ENCODE measurements around the gene PPP2R5D.
A peak's percentile ranks its signal among the peaks of the same experiment; 100 is the strongest.
"Not testable (repeated sequence)": the region's sequence is repeated elsewhere in the genome, so short reads cannot be mapped to it uniquely, and the experiment has no call there.

PPP2R5D gene

GRCh38 chr6:42996513-42996912, 12.1 kb downstream of the PPP2R5D start:
- no peak for DNase-seq (ENCODE audit: low spot score)

DNA sequence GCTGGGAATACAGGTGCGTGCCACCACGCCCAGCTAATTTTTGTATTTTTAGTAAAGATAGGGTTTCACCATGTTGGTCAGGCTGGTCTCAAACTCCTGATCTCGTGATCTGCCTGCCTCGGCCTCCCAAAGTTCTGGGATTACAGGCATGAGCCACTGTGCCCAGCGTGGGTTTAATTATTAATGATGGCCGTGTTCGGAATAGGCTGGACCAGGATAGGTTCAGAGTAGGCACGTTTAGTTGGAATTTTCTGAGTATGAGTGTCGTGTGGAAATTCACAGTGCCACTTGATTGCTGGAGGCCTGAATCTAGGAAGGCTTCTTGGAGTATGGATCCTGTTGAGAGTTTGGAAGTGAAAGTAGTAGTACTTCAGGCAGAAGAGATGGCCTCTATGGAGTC, 13.8 kb downstream of the PPP2R5D start:
- not testable (repeated sequence) for DNase-seq (ENCODE audit: low spot score)

- no peak for DNase-seq (ENCODE audit: low spot score)
Observed at GRCh38 chr6:43001843-43002242, 17.5 kb downstream of the PPP2R5D start.

DNA sequence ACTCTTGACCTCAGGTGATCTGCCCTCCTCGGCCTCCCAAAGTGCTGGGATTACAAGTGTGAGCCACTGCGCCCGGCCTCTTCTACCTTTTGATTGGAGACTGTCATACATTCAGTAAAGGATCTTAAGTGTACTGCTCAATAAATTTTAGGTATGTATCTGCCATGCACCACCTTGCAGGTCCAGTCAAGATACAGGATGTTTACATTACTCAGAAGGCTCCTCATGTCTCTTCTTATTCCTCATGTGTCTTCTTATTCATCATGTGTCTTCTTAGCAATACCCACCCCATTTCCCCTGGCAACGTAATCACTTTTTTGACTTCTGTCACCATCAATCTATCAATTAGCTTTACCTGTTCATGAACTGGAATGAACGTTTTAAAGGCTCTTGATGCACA, 21.5 kb downstream of the PPP2R5D start:
- no peak for DNase-seq (ENCODE audit: low spot score)

- DNase-seq (ENCODE audit: low spot score): no peak
Observed at GRCh38 chr6:43006251-43006650, 21.9 kb downstream of the PPP2R5D start.

DNA sequence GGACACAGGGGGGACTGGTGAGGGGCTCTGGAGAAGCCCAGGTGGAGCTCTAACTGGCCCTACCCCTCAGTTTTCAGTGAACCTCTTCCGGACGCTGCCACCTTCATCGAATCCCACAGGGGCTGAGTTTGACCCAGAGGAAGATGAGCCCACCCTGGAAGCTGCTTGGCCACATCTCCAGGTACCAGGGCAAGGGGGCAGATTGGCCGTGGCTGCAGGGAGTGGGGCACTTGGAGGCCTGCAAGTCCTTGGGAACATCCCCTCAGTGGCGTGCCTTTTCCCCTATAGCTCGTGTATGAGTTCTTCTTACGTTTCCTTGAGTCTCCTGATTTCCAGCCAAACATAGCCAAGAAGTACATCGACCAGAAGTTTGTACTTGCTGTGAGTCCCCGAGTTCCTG, 22.8 kb downstream of the PPP2R5D start:
- no peak for DNase-seq (ENCODE audit: low spot score)

- peak; percentile 28 for DNase-seq (ENCODE audit: low spot score)
Observed at GRCh38 chr6:43009124-43009523, 24.8 kb downstream of the PPP2R5D start.

DNA sequence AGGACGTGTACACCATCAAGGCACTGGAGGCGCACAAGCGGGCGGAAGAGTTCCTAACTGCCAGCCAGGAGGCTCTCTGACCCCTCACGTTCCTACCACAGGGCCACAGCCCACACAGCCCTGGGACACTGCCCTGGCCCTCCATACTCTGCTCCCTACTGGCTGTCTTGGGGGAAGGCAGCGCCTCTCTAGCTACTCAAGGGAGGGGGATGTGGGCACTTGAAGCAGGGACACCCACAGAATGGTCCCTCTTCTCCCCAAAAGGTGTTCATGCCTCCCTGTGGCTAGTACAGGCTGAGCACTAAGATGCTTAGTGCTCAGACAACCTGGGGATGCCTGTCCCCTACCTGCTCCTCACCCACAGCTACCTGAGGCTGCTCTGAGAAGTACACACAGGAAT, 26.8 kb downstream of the PPP2R5D start:
- no peak for DNase-seq (ENCODE audit: low spot score)

DNA sequence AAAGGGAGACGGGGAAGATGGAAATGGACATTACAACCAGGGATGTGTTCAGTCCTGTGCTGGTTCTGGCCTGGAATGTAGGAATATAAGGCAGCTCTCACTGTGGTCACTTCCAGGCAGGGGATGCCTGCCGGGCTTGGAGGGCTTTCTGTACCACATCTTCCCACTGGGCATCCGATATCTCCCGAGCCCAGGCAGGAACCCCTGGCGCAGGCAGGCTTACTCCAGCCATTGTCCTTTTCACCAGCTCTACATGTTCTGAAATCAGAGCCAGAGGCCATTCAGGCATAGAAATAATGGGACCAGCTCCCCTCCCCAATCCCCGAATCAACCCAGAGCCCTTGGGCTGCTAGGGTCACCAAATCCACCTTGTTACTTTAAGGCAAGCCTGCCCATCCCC, 28.0 kb downstream of the PPP2R5D start:
- DNase-seq (ENCODE audit: low spot score): no peak

GRCh38 chr6:43013097-43013842, 28.9 kb downstream of the PPP2R5D start:
- no peak for DNase-seq (ENCODE audit: low spot score)

- peak; percentile 98 for DNase-seq (ENCODE audit: low spot score)
Observed at GRCh38 chr6:43013843-43014433, 29.6 kb downstream of the PPP2R5D start, which contains the start of the genes KLHDC3 and MEA1. TSS of gene KLHDC3 (plus strand) at chr6:43014249. CDS start at chr6:43017193, 2,944 bp downstream. TSS of gene MEA1 (minus strand) at chr6:43013946. CDS start at chr6:43013813, 133 bp downstream.

GRCh38 chr6:43014434-43014909, 30.1 kb downstream of the PPP2R5D start:
- DNase-seq (ENCODE audit: low spot score): no peak

DNA sequence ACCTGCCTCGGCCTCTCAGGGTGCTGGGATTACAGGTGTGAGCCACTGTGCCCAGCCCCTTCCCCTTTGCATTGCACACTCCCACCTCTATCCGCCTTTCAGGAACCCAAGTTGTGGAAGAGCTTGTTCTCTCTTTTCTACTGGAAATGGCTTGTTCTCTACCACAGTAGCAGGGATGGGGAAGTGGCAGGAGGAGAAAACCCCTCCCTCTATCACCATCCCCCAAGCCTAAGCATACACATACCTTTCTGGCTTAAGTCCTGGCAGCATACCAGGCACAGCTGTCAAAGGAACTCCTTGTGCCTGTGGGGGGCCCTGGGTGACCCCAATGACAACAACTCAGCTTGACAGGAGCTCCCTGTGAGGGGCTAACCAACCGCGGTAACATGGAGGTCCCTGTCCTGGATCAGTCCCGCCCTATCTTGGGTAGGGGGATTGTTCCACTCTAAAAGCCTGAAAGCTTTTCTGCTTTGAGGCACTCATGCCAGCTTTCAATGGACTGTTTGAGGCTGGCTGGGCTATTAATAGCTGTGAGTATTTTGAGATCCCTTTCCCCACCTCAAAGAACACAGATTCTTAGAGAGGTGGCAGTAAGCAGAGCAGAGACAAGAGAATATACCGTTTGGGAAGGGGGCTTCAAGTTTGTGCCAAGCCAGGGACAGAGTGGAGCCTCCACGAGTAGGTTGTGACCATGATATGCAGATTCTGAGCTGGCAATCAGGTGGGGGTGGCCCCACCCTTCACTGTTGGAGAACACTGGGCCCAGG, 32.0 kb downstream of the PPP2R5D start:
- no peak for DNase-seq (ENCODE audit: low spot score)

DNA sequence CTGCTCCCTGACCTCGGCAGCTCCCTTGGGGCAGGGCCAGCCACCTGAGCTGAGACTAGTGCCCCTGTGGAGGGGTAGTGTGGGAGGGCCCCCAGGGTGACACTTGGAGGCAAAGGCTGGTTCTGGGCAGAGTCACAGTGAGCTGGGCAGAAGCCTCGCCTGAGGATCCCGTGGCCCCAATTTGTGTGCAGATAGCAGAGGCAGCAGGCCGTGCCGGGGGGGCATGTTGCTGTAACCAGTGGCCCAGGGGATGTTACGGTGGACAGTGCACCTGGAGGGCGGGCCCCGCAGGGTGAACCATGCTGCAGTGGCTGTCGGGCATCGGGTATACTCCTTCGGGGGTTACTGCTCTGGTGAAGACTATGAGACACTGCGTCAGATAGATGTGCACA, 32.6 kb downstream of the PPP2R5D start:
- no peak for DNase-seq (ENCODE audit: low spot score)

GRCh38 chr6:43019152-43019551, 34.8 kb downstream of the PPP2R5D start:
- no peak for DNase-seq (ENCODE audit: low spot score)

DNA sequence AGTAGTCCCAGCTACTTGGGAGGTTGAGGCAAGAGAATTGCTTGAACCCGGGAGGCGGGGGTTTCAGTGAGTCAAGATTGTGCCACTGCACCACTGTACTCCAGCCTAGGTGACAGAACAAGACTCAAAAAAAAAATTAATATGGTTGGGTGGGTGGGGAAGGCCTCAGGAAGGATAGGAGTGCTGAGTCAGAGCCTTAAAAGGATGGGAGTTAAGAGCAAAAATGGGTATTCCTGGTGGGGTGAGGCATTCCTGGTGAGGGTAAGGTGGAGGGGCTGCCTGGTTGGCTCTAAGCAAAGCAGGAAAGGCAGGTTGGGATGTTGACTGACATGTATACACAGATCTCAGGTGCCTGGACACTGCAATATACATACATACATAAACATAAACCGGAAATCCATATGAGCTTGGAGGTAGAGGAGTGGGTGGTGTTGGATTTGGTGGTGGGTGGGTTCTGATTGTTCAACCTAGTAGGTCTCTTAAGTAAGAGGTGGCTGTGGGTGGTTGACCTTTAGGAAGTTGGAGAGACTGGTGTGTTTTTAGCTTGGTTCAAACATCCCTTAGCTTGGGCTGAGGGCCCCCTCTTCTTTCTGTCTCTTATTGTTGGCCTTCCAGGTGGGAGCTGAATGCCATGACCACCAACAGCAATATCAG, 35.8 kb downstream of the PPP2R5D start:
- no peak for DNase-seq (ENCODE audit: low spot score)

GRCh38 chr6:43020847-43021246, 36.5 kb downstream of the PPP2R5D start:
- no peak for DNase-seq (ENCODE audit: low spot score)

DNA sequence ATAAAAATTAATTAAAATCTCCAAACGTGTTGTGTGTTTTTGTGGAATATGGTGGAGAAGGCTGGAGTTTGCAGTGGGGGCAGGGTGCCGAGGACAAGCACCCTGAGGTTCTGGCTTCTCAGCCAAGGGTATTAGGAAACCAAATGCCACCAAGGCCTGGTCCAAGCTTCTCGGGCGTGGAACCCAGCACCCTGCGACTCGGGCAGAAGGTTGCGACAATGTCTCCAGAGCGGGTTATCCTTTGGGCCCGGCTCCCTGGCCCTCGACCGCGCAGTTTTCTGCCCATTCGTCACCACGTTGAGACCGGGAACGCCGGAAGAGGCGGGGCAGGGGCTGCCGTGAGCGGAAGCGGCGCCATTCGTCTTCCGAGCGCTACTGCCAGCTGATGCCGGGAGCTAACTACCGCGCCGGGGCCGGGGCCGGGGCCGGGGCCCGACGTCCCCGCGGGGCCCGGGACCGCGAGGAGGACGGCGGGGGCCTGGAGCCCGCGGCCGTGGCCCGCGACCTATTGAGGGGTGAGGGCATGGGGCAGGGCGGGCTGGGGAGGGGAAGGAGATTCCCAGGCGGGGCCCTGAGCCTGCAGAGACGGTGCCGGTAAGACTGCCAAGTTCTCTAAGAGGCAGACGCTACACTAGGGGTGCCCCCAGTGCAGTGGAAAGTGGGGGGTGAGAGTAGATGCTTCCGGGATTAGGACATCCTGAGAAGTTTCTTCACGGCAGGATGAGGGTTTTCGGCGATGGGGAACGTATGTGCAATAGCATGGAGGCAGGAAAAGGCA, 37.1 kb downstream of the PPP2R5D start, which contains the start of gene RRP36:
TSS of gene RRP36 (plus strand) at position 354 of the 778 bp plus-strand sequence. CDS start at position 386, 32 bp downstream.
- peak; percentile 74 for DNase-seq (ENCODE audit: low spot score)

DNA sequence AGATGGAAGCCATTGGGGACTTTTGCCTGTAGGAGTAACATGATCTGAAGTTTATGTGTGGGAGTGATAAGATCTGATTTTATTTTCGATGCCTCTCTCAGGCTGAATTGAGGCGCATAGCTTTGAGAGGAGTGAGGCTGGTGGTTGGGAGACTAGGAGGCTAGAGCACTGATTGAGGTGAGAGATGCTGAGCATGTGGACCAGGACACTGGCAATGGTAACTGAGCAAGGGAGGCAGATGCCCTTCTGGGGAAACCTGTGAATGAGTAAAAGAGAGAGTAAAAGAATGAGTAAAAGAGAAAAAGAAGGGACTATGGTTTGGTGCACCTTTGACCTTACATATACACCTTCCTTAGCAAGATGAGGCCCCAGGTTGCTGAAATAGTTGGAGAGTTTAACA, 40.1 kb downstream of the PPP2R5D start:
- no peak for DNase-seq (ENCODE audit: low spot score)

GRCh38 chr6:43026365-43026764, 42.0 kb downstream of the PPP2R5D start:
- DNase-seq (ENCODE audit: low spot score): no peak

DNA sequence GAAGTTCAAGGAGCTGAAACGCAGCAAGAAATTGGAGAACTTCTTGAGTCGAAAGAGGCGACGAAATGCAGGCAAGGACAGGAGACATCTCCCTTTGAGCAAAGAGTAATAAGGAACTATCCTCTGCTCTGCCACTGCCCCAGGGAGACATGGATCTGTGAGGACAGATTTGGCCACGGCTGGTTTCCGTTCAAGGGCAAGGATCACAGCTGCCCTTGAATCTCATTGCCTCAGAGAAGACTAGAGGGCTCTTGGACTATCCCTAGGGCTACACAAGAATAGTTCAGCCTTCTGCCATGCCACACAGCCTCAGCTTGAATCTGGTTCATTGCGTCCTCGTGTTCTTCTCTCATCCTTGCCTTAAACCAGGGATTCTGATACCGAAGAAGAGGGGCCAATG, 44.8 kb downstream of the PPP2R5D start:
- DNase-seq (ENCODE audit: low spot score): no peak
